SHP77 (cell line): Measurements from ENCODE around the gene RTN4RL2.

Experiments used
- DNase-seq, 2 experiments: peaks; one replicate each; lab custom pipeline; 2025; lab: John Stamatoyannopoulos, UW

Gene RTN4RL2

DNA sequence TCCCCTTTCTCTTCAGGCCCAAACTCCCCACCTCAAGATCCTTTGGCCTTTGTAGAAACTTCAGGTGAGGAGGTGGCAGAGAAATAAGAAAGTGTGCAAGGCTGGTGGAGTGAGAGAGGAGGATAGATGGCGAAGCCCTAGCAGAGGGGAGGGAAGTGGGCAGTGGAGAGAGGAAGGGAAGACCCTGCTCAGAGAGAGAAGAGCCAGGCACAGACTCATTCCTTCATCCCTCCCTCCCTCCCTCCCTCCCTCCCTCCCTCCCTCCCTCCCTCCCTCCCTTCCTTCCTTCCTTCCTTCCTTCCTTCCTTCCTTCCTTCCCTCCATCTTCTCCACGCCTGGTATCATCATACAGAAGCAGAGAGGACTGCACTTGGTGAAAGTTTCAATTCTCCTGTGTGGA lies 21.0 kb downstream of the RTN4RL2 start:
- DNase-seq = no peak

DNA sequence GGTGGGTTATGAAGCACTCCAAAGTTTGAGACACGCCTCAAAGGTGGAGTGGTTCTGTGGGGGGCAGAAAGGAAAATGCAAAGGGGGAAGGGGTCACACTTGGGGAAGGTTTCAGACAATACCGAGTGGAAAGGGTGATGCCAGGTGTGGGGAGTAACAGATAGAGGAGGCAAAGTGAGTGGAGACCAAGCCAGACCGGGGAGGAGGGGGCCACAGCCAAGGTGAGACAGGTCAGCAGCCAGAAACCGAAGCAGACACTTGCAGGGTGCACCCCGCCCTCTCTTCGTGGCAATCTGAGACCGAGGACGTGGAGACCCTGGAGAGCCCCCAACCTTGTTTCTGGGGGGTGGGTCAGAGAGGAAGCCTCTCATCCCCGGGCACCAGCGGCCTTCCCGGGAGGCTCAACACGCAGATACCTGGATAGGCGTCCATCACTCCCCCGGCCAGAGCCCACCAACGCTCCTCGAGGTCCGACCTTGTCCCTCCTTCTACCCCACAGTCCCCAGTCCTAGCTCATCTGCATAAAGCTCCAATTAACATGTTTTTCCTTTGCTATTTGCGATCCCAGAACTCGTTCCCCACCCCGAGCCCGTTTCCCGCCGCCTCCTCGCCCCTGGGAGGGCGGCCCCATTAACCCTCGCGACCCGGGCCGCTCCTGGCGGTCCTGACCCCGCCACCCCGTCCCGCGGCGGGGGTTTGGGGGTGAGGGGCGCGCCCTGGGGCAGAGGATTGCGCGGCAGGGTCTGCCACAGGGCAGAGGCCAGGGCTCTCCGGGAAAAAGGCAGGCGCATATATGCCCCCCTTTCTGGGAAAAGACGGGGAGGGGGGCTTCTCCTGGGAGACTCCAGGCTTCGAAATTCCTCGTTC lies 21.8 kb downstream of the RTN4RL2 start:
- no peak for DNase-seq

DNA sequence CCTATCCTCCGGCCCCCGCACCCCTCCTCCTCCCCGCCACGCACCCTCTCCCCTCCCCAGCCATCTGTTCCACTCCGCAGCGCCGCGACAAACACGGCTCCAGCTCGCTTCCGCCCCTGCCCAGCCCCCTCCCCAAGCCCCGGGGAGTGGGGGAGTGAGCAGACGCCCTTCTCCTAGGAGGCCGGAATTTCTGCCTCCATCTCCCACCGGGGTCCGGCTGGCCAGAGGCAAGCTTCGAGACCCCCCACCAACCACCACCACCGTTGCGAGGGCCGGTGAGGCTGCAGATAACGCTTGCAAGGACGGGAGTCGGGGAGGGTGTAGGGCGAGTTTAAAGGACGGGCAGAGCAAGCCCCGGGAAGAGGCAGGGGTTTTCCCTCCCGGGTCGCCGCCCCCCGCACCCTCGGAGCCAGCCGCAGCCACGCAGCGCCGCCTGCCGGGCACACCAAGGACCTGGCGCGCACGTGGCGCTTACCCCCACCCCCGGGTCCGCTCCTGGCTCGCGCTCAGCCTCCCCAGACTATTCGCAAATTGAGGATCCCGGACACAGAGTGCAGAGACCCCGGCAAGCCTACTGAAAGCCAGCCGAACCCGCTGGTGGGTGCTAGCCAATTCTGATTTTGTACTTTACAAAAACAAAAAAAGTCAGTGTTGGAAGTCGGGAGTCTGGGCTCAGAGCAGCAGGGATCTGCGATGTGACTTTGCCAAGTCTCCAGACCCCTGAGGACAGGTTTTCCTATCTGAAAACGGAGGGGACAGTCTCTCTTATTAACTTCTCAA lies 22.6 kb downstream of the RTN4RL2 start:
- no peak for DNase-seq

DNA sequence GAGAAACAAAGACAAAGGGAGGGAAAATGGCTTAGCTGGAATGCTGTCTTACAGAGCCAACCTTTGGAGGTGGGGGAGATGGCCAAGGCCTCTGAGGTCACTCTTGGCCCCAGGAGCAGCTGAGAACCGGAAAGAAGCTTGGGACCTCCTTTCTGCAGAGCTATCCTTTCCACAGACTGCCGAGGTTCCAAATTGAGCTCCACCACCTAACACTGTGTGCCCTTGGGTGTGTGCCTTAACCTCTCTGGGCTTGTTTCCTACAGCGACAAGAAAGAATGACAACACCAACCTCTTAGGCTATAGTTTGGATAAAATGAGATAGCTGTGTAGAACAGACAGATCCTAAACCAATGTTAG lies 23.2 kb downstream of the RTN4RL2 start:
- no peak for DNase-seq

DNA sequence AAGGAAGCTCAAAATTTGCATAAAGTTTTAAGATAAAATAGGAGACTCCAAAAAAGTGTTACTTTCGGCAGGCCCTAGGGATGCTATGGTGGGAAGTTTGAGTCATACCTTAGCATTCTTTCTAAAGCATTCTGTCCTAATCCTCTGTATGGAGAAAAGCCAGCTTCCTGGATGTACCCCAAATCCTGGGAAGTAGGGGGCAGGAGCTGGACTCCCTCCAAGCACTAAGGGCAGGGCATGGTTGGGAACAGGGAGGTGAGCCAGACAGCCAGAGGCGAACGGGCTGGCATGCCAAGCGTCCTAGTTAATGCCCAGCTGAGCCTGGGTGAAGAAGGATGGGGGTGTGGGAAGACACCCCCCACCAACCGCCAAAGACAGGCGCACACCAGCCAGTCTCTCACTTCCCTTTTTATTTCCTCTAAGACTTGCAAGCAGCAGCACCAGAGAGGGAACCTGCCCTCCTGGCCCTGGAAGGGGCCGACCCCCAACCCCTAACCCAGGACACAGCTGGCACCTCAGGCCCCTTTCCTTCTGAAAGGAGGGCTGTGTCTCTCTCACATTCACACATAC lies 23.9 kb downstream of the RTN4RL2 start:
- DNase-seq = no peak

DNA sequence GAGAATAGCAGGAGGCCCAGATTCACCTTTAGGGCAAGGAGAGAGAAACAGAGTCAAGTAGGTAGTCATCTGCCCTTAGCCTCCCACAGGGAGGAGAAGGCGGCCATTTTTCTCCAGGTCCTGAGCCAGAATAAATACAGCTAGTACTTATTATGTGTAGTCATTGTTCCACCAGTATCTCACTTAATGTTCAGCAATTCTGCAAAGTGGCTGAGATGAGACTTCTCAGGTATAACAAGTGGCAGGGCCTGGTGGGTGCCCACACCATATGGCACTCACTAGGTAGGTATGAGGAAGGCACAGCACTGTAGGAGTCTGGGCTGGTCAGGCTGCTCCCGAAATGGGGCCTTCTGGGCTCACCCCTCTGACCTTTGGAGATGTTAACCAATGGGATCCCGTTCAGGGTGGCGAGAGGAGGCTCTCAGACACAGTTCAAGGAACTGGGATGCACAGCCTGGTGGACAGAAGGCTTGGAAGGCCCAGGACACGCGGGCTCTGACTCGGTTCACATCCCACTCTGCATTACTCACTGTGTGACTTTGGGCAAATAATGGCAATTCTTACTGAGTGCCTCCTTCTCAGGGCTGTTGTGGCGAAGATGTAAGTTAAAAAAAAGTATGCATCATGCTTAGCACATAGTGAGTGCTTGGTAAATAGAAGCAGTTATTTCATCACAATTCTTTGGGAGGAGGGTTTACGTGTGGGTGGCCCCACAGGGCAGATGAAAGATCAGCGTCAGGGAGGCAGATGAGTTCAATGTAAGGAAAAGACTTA lies 25.1 kb downstream of the RTN4RL2 start:
- no peak for DNase-seq

DNA sequence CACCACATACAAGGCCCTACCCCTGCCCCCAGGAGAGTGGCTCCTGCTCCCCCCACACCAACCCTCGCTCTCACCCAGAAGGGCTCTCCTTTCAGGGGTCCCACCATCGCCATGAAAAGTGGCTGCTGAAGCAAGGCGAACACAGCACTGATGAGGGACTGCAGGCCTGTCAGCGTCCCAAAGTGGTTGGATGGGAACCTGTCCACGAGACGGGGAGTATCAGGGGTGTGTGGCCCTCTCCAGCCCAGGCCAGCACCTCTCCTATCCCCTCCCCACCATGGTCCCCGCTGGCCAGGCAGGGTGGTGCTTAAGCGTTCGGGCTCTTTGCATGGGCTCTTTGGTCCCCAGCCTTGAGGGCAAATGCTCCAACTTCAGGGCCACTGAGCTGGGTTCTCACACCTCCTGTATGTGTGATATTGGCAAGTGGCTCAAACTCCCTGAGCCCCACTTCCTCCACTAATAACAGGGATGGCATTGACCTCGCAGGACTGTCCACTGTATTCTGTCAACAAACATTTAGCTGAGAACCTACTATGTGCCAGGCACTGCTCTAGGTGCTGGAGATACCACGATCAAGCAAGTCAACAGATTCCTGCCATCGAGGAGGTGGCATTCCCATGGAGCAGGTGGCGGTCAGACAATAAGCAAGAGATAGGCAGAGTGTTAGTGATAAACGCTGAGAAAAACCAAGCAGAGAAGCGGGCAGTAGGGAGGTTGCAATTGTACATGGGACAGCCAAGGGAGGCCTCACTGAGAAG lies 26.9 kb downstream of the RTN4RL2 start:
- no peak for DNase-seq

DNA sequence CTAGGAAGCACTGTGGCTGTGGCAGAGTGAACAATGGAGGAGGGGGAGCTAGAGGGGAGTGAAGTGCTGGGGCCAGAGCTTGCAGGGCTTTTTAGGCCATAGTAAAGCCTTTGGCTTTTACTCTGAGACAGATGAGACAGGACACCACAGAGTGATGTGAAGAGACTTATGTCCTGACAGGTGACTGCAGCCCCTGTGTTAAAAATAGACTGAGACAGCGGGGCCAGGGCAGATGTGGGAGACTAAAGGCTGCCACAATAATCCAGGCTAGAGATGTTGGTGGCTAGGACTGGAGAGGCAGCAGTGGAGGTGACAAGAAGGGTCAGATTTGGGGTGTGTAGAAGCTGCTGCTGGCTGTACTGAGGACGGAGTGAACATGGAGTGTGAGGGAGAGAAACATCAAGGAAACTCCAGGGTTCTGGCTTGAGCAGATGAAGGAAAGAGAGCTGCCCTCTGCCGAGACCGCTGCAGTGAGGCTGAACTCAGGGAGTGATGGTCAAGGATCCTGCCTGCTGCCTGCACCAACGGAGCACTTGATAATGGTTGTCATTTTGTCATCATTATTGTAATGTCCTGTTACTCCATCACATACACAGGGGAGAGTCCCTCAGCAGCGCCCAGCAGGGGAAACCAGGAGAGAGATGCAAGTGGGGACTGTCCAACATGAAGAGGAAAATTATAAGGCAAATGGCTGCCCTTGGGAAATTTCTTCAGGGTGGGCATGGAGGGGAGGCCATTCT lies 27.8 kb downstream of the RTN4RL2 start:
- DNase-seq = no peak

DNA sequence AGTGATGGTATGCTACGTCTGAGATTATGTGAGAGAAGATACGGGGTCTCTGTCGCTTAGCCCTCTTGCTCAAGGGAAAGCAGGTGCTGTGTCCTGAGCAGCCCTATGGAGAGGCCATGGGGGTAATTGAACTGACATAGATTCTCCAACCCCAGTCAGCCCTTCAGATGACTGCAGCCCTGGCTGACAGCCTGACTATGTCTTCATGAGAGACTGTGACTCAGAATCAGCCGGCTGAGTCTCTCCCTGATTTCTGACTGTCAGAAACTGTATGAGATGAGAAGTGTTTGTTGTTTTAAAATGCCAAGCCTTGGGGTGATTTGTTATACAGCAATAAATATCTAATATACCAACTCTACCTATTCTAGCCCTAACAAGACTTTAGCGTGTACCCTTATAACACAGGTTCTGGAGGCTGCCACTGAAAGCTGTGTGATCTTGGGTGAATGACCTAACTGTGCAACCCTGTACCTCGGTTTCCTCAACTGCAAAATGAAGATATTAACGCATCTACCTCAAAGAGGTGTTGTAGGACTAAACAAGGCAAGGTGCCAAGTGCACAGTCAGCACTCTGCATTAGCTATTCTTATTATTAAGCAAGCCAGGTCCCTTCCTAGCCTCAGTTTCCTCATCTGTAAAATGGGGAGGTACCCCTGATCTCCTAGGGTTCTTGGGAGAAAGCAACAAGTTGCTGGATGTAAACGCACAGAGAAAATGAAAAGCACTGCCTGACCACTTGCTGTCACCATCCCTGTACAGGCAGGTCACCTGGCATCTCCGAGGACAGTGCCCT lies 30.3 kb downstream of the RTN4RL2 start:
- no peak for DNase-seq

DNA sequence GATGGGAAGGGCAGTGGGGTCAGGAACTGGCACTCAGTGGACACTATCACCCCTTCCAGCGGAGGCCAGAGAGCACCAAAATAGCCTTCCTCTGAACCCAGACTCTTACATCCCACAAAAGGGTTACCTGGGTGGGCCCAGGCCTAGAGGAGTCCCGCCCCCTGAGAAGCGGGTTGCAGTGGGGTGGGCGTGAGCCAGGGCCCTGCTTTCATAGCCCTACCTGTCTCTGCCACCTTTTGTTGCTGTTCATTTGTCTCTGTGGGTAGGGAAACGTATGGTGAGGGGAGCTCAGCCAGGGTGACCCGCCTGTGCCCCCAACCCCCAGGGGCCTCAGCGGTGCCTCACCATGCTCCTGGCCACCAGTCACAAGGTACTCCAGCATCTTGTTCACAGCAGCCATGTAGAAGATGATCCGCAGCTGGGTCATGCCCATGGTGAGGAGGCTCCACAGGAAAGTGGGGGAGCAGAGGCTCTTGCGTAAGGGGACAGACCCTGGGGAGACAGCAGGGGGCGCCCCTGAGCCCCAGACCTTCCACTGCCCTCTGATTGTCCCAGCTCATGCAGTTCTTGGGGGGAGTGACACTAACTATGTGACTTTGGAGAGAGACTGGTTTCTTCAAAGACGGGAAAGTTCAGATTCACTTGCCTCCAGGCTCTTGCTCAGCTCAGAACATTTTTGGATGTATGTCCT lies 31.2 kb downstream of the RTN4RL2 start:
- DNase-seq = no peak

DNA sequence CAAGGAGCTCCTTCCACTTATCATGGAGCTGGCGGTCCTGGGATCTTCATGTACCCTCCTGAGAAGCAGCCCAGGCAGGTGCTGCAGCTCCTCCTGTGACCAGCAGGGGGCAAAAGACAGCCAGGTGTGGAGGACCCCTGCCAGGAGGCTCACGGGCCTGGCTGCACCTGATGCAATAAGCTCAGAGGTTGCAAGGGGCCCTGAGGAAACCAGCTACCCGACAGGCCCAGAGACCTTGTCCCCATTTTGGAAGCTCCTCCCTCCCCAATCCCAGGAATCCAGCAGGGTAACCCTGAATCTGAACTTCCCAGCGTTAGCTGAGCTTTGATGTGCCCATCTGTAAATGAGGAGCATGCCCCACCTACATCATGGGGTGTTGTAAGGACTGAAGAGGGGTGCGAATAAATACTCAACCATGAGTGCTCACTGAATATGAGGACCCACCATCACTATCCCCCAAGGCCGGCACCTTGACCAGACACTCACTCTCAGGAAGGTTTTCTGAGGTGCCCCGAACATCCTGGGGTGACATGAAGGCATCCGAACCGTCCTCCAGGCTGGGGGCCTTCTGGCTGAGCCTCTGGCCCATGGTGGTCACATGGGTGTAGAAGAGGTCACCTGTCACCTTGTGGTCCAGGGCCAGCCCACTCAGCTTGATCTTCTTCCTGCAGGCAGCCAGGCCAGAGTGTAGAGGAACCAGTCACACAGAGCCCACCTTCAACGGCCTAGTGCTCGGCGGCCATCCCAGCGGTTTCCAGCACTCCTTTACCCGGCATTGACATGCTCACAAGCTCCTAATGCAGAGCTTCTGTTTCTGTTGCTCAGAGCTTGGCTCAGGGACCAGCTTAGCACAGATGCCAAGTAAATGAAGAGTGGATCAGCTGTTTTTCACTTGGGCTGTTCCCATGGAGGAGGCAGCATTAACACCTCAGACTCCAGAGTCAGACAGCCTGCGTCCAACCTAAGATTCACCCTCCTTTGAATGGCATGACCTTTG lies 33.5 kb downstream of the RTN4RL2 start:
- no peak for DNase-seq

DNA sequence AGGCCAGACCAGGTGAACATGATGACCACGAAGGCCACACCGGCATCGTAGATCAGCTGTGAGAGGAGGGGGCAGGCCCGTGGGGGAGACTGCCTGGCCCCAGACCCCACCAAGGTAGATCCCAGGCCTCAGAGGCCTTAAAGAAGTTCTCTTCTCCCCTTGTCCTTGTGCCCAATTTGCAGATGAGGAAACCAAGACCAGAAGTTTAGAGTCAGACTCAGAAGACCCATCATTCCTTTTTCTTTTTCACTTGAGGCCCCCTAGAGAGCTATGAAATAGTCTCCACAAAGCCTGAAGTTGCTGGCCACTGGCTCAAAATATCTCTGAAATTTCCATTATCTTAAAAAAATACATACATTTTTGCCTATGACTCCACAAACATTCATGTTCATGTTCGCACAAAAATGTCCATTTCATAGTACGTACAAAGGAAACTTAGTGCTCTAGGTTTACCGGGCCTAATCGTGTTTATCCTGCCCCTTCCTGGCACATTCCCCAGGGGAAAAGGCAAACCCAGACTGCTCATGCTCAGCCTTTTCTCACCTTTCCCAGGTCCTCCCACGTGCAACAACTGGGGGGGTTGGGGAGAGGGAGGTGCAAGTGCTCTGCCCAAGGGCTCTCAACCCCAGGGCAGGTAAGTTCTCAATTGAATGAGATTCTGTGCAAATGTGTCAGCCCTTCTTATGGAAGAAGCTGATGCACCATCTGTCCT lies 35.9 kb downstream of the RTN4RL2 start:
- no peak for DNase-seq

DNA sequence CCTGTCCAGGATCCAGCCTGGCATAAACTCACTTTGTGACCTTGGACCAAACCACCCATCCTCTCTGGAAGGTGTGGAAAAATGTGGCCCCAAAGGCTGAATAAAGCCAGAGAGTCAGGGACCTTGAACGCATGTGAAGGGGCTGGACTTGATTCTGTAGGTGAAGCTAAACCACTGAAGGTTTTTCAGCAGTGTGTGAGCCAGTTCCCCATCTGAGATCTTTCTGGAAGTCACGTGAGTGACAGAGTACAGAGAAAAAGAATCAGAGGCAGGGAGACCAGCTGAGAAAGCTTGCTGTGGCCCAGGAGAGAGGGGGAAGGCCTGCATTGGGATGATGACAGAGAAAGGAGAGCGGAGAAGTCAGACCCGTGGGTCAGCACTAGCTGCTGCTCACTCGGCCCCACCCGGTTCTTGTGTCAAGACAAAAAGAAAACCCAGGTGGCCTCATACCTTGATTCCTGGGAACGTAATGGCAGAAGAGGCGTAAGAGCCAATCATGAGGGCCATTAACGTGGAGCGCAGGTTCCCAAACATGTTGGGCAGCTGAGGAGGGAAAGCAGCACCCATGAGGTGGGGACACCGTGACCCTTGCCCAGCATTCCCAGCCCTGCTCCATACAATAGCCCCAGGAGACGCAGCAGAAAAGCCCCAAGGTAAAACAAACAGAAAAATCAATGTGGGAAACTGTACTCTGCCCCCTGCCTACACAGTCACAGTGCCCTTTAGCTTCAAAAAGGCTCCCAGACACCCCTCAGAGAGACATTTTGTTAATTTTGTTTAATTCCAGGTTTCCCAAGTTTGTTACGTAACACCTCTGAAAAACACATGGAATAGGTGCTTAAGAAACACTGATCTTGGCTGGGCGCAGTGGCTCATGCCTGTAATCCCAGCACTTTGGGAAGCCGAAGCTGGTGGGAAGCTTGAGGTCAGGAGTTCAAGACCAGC lies 37.2 kb downstream of the RTN4RL2 start:
- no peak for DNase-seq

DNA sequence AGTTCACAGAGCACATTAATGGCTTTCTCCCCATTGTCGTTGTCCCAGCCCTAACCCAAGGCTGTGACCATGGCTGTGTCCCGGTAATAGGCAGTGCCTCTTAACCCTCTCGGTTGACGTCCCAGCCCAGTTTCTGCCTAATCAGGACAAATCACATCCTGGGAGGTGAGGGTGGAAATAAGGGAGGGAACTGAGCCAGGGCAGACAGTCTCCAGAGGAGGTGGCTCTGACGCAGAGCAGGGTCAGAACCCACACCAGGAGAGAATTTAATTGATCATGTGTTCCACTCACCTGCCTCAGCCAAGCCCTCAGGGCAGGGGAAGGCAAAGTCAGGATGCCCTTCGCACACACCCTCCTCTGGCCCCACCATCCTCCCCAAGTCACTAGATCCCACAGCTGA lies 38.2 kb downstream of the RTN4RL2 start:
- DNase-seq = no peak

DNA sequence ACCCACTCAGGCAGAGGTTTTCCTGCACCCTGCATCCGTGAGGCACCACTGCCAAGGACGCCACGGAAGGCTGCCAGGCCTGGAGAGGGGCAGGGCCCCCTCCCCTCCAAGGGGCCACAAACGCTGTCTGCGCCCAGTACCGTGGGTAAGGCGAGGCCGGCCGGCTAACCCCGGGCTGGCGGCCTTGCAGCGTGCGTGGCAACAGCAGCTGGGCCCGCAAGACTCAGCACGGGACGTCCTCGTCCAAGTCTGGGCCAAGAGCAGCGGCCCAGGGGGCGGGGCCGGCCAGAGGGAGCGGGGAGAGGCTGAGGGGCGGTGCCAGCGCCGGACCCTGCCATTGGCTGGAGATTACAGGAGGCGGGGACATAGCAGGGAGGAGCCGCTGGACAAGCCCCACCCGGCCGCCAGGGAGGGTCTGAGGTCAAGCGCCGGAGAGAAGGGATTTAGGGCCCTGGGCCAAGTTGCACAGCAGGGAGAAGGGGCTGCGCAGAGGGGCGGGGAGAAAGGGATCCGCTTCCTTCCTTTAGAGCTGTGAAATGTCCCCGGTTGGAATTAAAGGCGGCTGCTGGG lies 39.2 kb downstream of the RTN4RL2 start:
- DNase-seq = no peak

DNA sequence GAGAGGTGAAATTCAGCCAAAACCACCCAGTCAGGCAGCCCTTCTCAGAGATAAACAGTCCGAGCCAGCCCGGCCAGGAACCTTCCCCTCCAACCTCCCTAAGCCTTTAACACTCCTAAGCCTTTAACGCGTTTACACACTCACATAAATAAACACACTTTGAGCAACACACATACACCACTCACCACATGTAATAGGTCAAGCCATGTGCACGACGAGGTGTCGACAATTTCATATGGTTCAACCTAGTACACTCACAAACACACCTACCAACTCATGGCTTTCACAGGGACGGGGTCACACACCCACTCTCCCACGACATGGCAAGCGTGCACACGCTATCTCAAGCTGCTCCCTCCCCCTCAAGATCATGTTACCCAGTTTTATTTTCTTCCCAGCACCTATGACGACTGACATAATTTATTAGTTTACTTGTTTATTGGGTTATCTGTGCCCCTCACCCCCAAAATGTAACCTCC lies 39.7 kb downstream of the RTN4RL2 start:
- no peak for DNase-seq
